Endothelial cell of umbilical vein (primary cell): ENCODE measurements around the gene FIGNL2. TPM values are rescaled to one million over a fixed set of nuclear protein-coding genes. Genes with fewer than 3 reads are reported as not detected.

ENCODE experiments used
- BruUV-seq: library from RNA; stranded (reverse); fragments of 400-500 nt; replicated peaks from 2 replicates; lab custom pipeline; 2021; lab: Mats Ljungman, UMichigan
- CTCF ChIA-PET: fragments of 300-600, 350-600 bp; sonication (Branson Sonifier 250); formaldehyde crosslinking; loops from one replicate; lab custom pipeline; 2021; ENCODE audit warnings: antibody characterized with exemption, inconsistent platforms; lab: Charles Lee
- POLR2A ChIA-PET: fragments of 300-600, 350-600 bp; sonication (Branson Sonifier 250); formaldehyde crosslinking; loops from one replicate; lab custom pipeline; 2021; ENCODE audit warnings: antibody characterized with exemption, inconsistent platforms; lab: Charles Lee
- DNase-seq: peaks from one replicate; pipeline ENCODE4 v3.0.0-alpha.2; 2011; ENCODE audit warnings: low read depth, low spot score
- FAIRE-seq: peaks from 2 replicates; lab custom pipeline; 2011; peaks lifted over from hg19 to GRCh38; lab: Jason Lieb, UNC
- H2AFZ ChIP-seq: 2 replicates; pipeline ENCODE4 v1.6.0; 2012; ENCODE audit warnings: low read depth, low read length, control low read depth, inconsistent platforms
- H3K27ac ChIP-seq: 2 replicates; pipeline ENCODE4 v1.5.1; 2011; ENCODE audit warnings: low read depth, mild to moderate bottlenecking, control low read depth, low read length, moderate library complexity; ENCODE audit not compliant: insufficient read depth
- H3K27me3 ChIP-seq, 2 experiments: 2 replicates each; pipeline versions ENCODE4 v1.6.0 to v1.6.1; 2011; ENCODE audit warnings: low read length in 2 of 2, mixed read lengths in 1 of 2; ENCODE audit not compliant: control insufficient read depth in 2 of 2, insufficient read depth in 2 of 2
- H3K36me3 ChIP-seq, 2 experiments: 2 replicates in 1 of 2; 3 replicates in 1 of 2; pipeline ENCODE4 v1.5.1; 2011; ENCODE audit warnings: low read length in 2 of 2, mild to moderate bottlenecking in 1 of 2, moderate library complexity in 1 of 2; ENCODE audit not compliant: control insufficient read depth in 2 of 2, insufficient read depth in 2 of 2; ENCODE audit errors: extremely low read depth in 1 of 2
- H3K4me1 ChIP-seq: 3 replicates; pipeline ENCODE4 v1.5.1; 2011; ENCODE audit warnings: mild to moderate bottlenecking, low read length; ENCODE audit not compliant: control insufficient read depth, insufficient read depth; ENCODE audit errors: extremely low read depth
- H3K4me2 ChIP-seq: 2 replicates; pipeline ENCODE4 v1.6.1; 2011; ENCODE audit warnings: low read length, control low read depth, mixed read lengths; ENCODE audit not compliant: insufficient read depth
- H3K4me3 ChIP-seq, 3 experiments: fragments of 200-600 bp in 1 of 3; sonication (generic), shearing (Covaris generic) in 1 of 3; replicated peaks in 1 of 3; 2 replicates each; pipeline ENCODE4 v1.5.1; 2011 to 2016; ENCODE audit warnings: control low read depth in 3 of 3, low read length in 3 of 3, mild to moderate bottlenecking in 2 of 3, inconsistent platforms in 1 of 3, low read depth in 1 of 3, moderate library complexity in 1 of 3; ENCODE audit not compliant: insufficient read depth in 1 of 3
- H3K79me2 ChIP-seq: 2 replicates; pipeline ENCODE4 v1.6.0; 2012; ENCODE audit warnings: low read length, inconsistent platforms; ENCODE audit not compliant: control insufficient read depth, insufficient read depth
- H3K9ac ChIP-seq: replicated peaks from 2 replicates; pipeline ENCODE3; 2011; ENCODE audit warnings: low read length, control low read depth; ENCODE audit not compliant: insufficient read depth; ENCODE audit errors: extremely low read depth
- H3K9me1 ChIP-seq: replicated peaks from 3 replicates; pipeline ENCODE4 v1.6.0; 2011; ENCODE audit warnings: mild to moderate bottlenecking, low read length; ENCODE audit not compliant: control insufficient read depth, insufficient read depth; ENCODE audit errors: extremely low read depth
- H3K9me3 ChIP-seq: replicated peaks from 2 replicates; pipeline ENCODE4 v1.5.1; 2012; ENCODE audit warnings: low read length, inconsistent platforms; ENCODE audit not compliant: control insufficient read depth, insufficient read depth
- H4K20me1 ChIP-seq: replicated peaks from 2 replicates; pipeline ENCODE3; 2011; ENCODE audit warnings: mild to moderate bottlenecking, low read length; ENCODE audit not compliant: control insufficient read depth, insufficient read depth; ENCODE audit errors: extremely low read depth
- CTCF ChIP-seq, 2 donors: IDR thresholded peaks; 1 replicate in 1 of 2; 2 replicates in 1 of 2; pipeline ENCODE4 v1.5.1; 2011; ENCODE audit warnings: low read length in 2 of 2, mild to moderate bottlenecking in 2 of 2, moderate library complexity in 2 of 2, control low read depth in 1 of 2, inconsistent platforms in 1 of 2, low read depth in 1 of 2; ENCODE audit not compliant: insufficient read depth in 1 of 2; ENCODE audit errors: extremely low read depth in 1 of 2
- EZH2 ChIP-seq: IDR thresholded peaks from 2 replicates; pipeline ENCODE4 v1.6.1; 2012; ENCODE audit warnings: borderline replicate concordance, low read depth, mild to moderate bottlenecking, moderate library complexity, low read length, inconsistent platforms; ENCODE audit not compliant: severe bottlenecking
- FOS ChIP-seq: IDR thresholded peaks from 2 replicates; pipeline ENCODE4 v1.6.1; 2011; ENCODE audit warnings: mild to moderate bottlenecking, low read length, moderate library complexity, borderline replicate concordance; ENCODE audit not compliant: insufficient read depth
- GATA2 ChIP-seq: IDR thresholded peaks from 2 replicates; pipeline ENCODE4 v1.7.0; 2011; ENCODE audit warnings: low read depth, mild to moderate bottlenecking, moderate library complexity, mixed read lengths, low read length; ENCODE audit not compliant: insufficient read length, insufficient read depth
- JUN ChIP-seq: IDR thresholded peaks from 2 replicates; pipeline ENCODE4 v1.6.1; 2011; ENCODE audit warnings: borderline replicate concordance, low read depth; ENCODE audit not compliant: insufficient read length, insufficient read depth
- MAX ChIP-seq: IDR thresholded peaks from 2 replicates; pipeline ENCODE4 v1.6.1; 2011; ENCODE audit not compliant: insufficient read depth, insufficient read length
- MYC ChIP-seq: IDR thresholded peaks from one replicate; pipeline ENCODE4 v1.6.1; 2011; ENCODE audit warnings: mild to moderate bottlenecking, low read depth, low read length
- POLR2A ChIP-seq: IDR thresholded peaks from 2 replicates; pipeline ENCODE4 v1.6.1; 2012; ENCODE audit warnings: low read depth, mild to moderate bottlenecking, control low read depth, low read length
- POLR2AphosphoS5 ChIP-seq: IDR thresholded peaks from 2 replicates; pipeline ENCODE4 v1.6.1; 2012; ENCODE audit warnings: low read depth, mild to moderate bottlenecking, control low read depth, low read length, moderate library complexity; ENCODE audit not compliant: insufficient read depth
- dilution Hi-C: fragments of 300-500 bp; cut with MboI; formaldehyde crosslinking; loops from one replicate; pipeline ENCODE4 v1.15.0; 2019; ENCODE audit warnings: low sequenced_read_pairs; ENCODE audit not compliant: extremely low pct_ligation_motif_present
- intact Hi-C: fragments of 100-400 bp; cut with micrococcal nuclease; formaldehyde crosslinking; loops from one replicate; pipeline ENCODE4 v1.10.0; 2022
- polyA plus RNA-seq, 4 experiments: library from polyadenylated mRNA; depleted of rRNA in 3 of 4; stranded (reverse) in 3 of 4; unstranded in 1 of 4; fragments of >200 nt; gene quantifications; 2 replicates each; pipeline versions ENCODE4 v1.2.1 to v1.2.3, GENCODE V29; 2011 to 2012; ENCODE audit warnings: missing spikeins in 1 of 4
- total RNA-seq: library from RNA; stranded (reverse); gene quantifications from 2 replicates; pipeline ENCODE4 v1.2.3, GENCODE V29; 2021

Gene FIGNL2
- total and polyA plus RNA-seq, 2 donors (not counting 3 experiments of a cell fraction or from before 2014, with no cell fraction given), result 1.4 to 2.4 TPM

GRCh38 chr12:51895378-51896135 is 47.0 kb upstream of the FIGNL2 start:
- ChIA-PET POLR2A (interaction anchor here (0.8 to 2.7 kb wide), 6 partner anchors 10 to 111 kb away, joined by 3 to 18 read pairs (median 5); partner anchors contain the start of genes ACVRL1 and TAMALIN), CTCF (interaction anchor here (1.5 to 10.5 kb wide), 10 partner anchors 7 to 129 kb away, joined by 3 to 393 read pairs (median 7); partner anchors contain the start of genes ACVRL1 and ANKRD33)
- no peaks in the 10 kb centered on the region for H3K36me3 ChIP-seq
- TF ChIP-seq CTCF (IDR thresholded peaks at IDR 0.05; ENCODE audit: extremely low read depth in 1 of 2, insufficient read depth in 1 of 2, low read depth in 1 of 2, low read length in 2 of 2), result no peak
- no peak for TF ChIP-seq MYC
- no peak for TF ChIP-seq POLR2A
- no peak for TF ChIP-seq EZH2
- no peak for TF ChIP-seq FOS
- TF ChIP-seq MAX, result no peak
- no peak for TF ChIP-seq JUN
- no peak for TF ChIP-seq GATA2
- TF ChIP-seq POLR2AphosphoS5, result no peak
- H3K9ac ChIP-seq, result no peak overlapping the region
- no peaks in the 10 kb centered on the region for H3K27me3 ChIP-seq
- H3K27ac ChIP-seq, result peak overlapping the region; percentile 95
- intact Hi-C loops (loop anchor here (1.0 to 2.0 kb wide), 4 partner anchors 17 to 85 kb away; no protein-coding TSS in a partner anchor), dilution Hi-C loops (no loop called here)
- H3K79me2 ChIP-seq, result no peaks in the 10 kb centered on the region
- no peak for FAIRE-seq
- no peak overlapping the region for H3K4me3 ChIP-seq
- H3K9me1 ChIP-seq, result no peaks in the 10 kb centered on the region
- no peak overlapping the region for H2AFZ ChIP-seq
- no TSS peak for BruUV-seq
- no peak for DNase-seq
- no peaks in the 10 kb centered on the region for H3K9me3 ChIP-seq
- H3K4me1 ChIP-seq, result peaks cover 49% of the 10 kb centered on the region
- H4K20me1 ChIP-seq, result no peaks in the 10 kb centered on the region
- H3K4me2 ChIP-seq, result no peak overlapping the region
